GM12891 (cell line): ENCODE results near the gene EXT2.

Experiments
- POLR2A ChIP-seq: IDR thresholded peaks from 2 replicates; pipeline ENCODE4 v1.6.1; 2011; ENCODE audit warnings: low read depth, low read length, control low read depth
- POLR2AphosphoS5 ChIP-seq: IDR thresholded peaks from 2 replicates; pipeline ENCODE4 v1.6.1; 2011; ENCODE audit warnings: low read depth, low read length, control low read depth
- TAF1 ChIP-seq: IDR thresholded peaks from 2 replicates; pipeline ENCODE4 v1.6.1; 2011; ENCODE audit warnings: low read depth, low read length, control low read depth

- TF ChIP-seq POLR2AphosphoS5 (no peak), TAF1 (no peak), POLR2A (no peak)
Measured at GRCh38 chr11:44079376-44079775, 16.1 kb upstream of the EXT2 start.
